H1 (cell line): ENCODE data around the gene MFSD2B. TPM values are rescaled to one million over a fixed set of nuclear protein-coding genes. Genes with fewer than 3 reads are reported as not detected.

Source experiments
- CTCF ChIP-seq, 3 experiments: IDR thresholded peaks; 1 replicate in 2 of 3; 2 replicates in 1 of 3; pipeline versions ENCODE4 v1.5.1 to v1.6.1; 2011; ENCODE audit warnings: low read length in 3 of 3, mild to moderate bottlenecking in 3 of 3, inconsistent platforms in 2 of 3, low read depth in 1 of 3, moderate library complexity in 1 of 3; ENCODE audit not compliant: insufficient read depth in 1 of 3; ENCODE audit errors: control extremely low read depth in 1 of 3
- polyA plus RNA-seq, 7 experiments: library from polyadenylated mRNA; depleted of rRNA in 3 of 7; stranded (reverse) in 5 of 7; unstranded in 2 of 7; fragments of >200 nt in 5 of 7; fragments of 200-250 nt in 2 of 7; gene quantifications; 1 replicate in 5 of 7; 2 replicates in 1 of 7; 4 replicates in 1 of 7; pipeline versions ENCODE4 v1.2.1 to v1.2.3, GENCODE V29; 2011 to 2013; ENCODE audit warnings: missing spikeins in 2 of 7, mixed read lengths in 2 of 7
- total RNA-seq: library from RNA; stranded (reverse); fragmentation: NEBNext Ultra II Directional; extraction: Animal tissue kit (Norgen Biotek cat#: 25700); gene quantifications from 2 replicates; pipeline ENCODE4 v1.2.1, GENCODE V29; 2021

Gene MFSD2B
- total and polyA plus RNA-seq, 2 of the 8 experiments (the other 6 are each of a cell fraction or from before 2014, with no cell fraction given) = 0.33 to 0.48 TPM

- peak in 2 of 3 experiments; percentile 85 to 93; a peak in 3 of 4 replicates for TF ChIP-seq CTCF (IDR thresholded peaks at IDR 0.05; ENCODE audit: control extremely low read depth in 1 of 3, insufficient read depth in 1 of 3, low read depth in 1 of 3, low read length in 3 of 3)
These were observed 11.5 kb downstream of the MFSD2B start (continued) for GRCh38 chr2:24021122-24021998.
